H1 (cell line): Measurements from ENCODE around the gene SAMMSON. TPM values are rescaled to one million over a fixed set of nuclear protein-coding genes. Genes with fewer than 3 reads are reported as not detected.

Experiments used
- CTCF ChIA-PET: fragments of 300-600 bp; sonication (Branson Sonifier 250); formaldehyde crosslinking; loops from one replicate; lab custom pipeline; 2021; ENCODE audit not compliant: partially characterized antibody; lab: Charles Lee
- POLR2A ChIA-PET: fragments of 300-600 bp; sonication (Branson Sonifier 250); formaldehyde crosslinking; loops from one replicate; lab custom pipeline; 2021; ENCODE audit warnings: inconsistent platforms; ENCODE audit not compliant: partially characterized antibody; lab: Charles Lee
- DNase-seq, 2 experiments: peaks; one replicate each; pipeline versions ENCODE4 v3.0.0 to v3.0.0-alpha.2; 2010 to 2022; ENCODE audit warnings: low spot score in 2 of 2, low read depth in 1 of 2, mixed read lengths in 1 of 2
- FAIRE-seq: peaks from 2 replicates; lab custom pipeline; 2011; peaks lifted over from hg19 to GRCh38; lab: Jason Lieb, UNC
- H2AFZ ChIP-seq: 2 replicates; pipeline ENCODE4 v1.8.1; 2012; ENCODE audit warnings: low read length, inconsistent platforms
- H2AK5ac ChIP-seq: 2 replicates; pipeline ENCODE4 v1.6.1; 2013; ENCODE audit warnings: low read depth, low read length
- H2BK120ac ChIP-seq: replicated peaks from 2 replicates; pipeline ENCODE3; 2013; ENCODE audit warnings: low read depth, low read length, inconsistent platforms
- H2BK12ac ChIP-seq: 2 replicates; pipeline ENCODE4 v1.6.1; 2013; ENCODE audit warnings: low read depth, low read length
- H2BK15ac ChIP-seq: 2 replicates; pipeline ENCODE4 v1.6.1; 2013; ENCODE audit warnings: low read length
- H2BK20ac ChIP-seq: 2 replicates; pipeline ENCODE4 v1.6.1; 2013; ENCODE audit warnings: low read length
- H2BK5ac ChIP-seq: 2 replicates; pipeline ENCODE4 v1.6.1; 2013; ENCODE audit warnings: low read depth, low read length
- H3K14ac ChIP-seq: 2 replicates; pipeline ENCODE4 v1.6.1; 2013; ENCODE audit warnings: inconsistent platforms; ENCODE audit not compliant: insufficient read length
- H3K18ac ChIP-seq: 2 replicates; pipeline ENCODE4 v1.6.1; 2013; ENCODE audit warnings: low read length; ENCODE audit errors: extremely low read depth
- H3K23ac ChIP-seq: 2 replicates; pipeline ENCODE4 v1.6.1; 2013; ENCODE audit warnings: inconsistent platforms; ENCODE audit not compliant: insufficient read length
- H3K23me2 ChIP-seq: 2 replicates; pipeline ENCODE4 v1.6.1; 2013; ENCODE audit warnings: low read depth, low read length
- H3K27ac ChIP-seq: 2 replicates; pipeline ENCODE4 v1.6.1; 2011; ENCODE audit warnings: low read depth, low read length, inconsistent platforms
- H3K27me3 ChIP-seq, 4 experiments: replicated peaks in 1 of 4; 1 replicate in 1 of 4; 2 replicates in 3 of 4; pipeline versions ENCODE4 v1.6.1 to v1.8.1; 2011 to 2013; ENCODE audit warnings: low read length in 3 of 4, mild to moderate bottlenecking in 3 of 4, inconsistent platforms in 2 of 4, mixed read lengths in 2 of 4, moderate library complexity in 1 of 4; ENCODE audit not compliant: control insufficient read depth in 3 of 4, insufficient read depth in 3 of 4; ENCODE audit errors: extremely low read depth in 1 of 4
- H3K36me3 ChIP-seq, 4 experiments: 2 replicates each; pipeline versions ENCODE4 v1.6.1 to v1.8.1; 2011 to 2013; ENCODE audit warnings: mild to moderate bottlenecking in 4 of 4, low read length in 3 of 4, moderate library complexity in 2 of 4, control low read depth in 1 of 4, inconsistent platforms in 1 of 4; ENCODE audit not compliant: insufficient read depth in 4 of 4, control insufficient read depth in 2 of 4
- H3K4ac ChIP-seq: replicated peaks from 2 replicates; pipeline ENCODE3; 2013; ENCODE audit warnings: low read length, low read depth, mixed read lengths, inconsistent platforms; ENCODE audit not compliant: insufficient read length
- H3K4me1 ChIP-seq, 4 experiments: replicated peaks in 1 of 4; 1 replicate in 1 of 4; 2 replicates in 3 of 4; pipeline versions ENCODE4 v1.6.1 to v1.8.1; 2011 to 2013; ENCODE audit warnings: low read length in 3 of 4, inconsistent platforms in 2 of 4, mixed read lengths in 1 of 4; ENCODE audit not compliant: insufficient read depth in 4 of 4, control insufficient read depth in 3 of 4
- H3K4me2 ChIP-seq, 2 experiments: 2 replicates each; pipeline versions ENCODE4 v1.6.1 to v1.8.1; 2011 to 2013; ENCODE audit warnings: low read depth in 2 of 2, low read length in 2 of 2, control low read depth in 1 of 2, inconsistent platforms in 1 of 2, mild to moderate bottlenecking in 1 of 2; ENCODE audit not compliant: insufficient read depth in 1 of 2
- H3K4me3 ChIP-seq, 4 experiments: fragments of 200-600, 300-600 bp in 1 of 4; sonication (generic), shearing (Covaris generic), sonication (Bioruptor Twin) in 1 of 4; 2 replicates each; pipeline versions ENCODE4 v1.5.1 to v1.8.1; 2011 to 2016; ENCODE audit warnings: low read length in 4 of 4, low read depth in 3 of 4, control low read depth in 2 of 4, inconsistent platforms in 2 of 4, mild to moderate bottlenecking in 2 of 4, mixed read lengths in 1 of 4, moderate library complexity in 1 of 4; ENCODE audit not compliant: insufficient read depth in 2 of 4; ENCODE audit errors: extremely low read depth in 1 of 4
- H3K56ac ChIP-seq: replicated peaks from 2 replicates; pipeline ENCODE3; 2013; ENCODE audit warnings: low read depth, mild to moderate bottlenecking, mixed read lengths, low read length, inconsistent platforms; ENCODE audit not compliant: insufficient read length
- H3K79me1 ChIP-seq: 2 replicates; pipeline ENCODE4 v1.6.1; 2013; ENCODE audit warnings: low read depth, low read length, control low read depth
- H3K79me2 ChIP-seq, 2 experiments: 2 replicates each; pipeline versions ENCODE4 v1.6.1 to v1.8.1; 2012 to 2013; ENCODE audit warnings: low read length in 2 of 2, mild to moderate bottlenecking in 2 of 2, inconsistent platforms in 1 of 2; ENCODE audit not compliant: insufficient read depth in 2 of 2, control insufficient read depth in 1 of 2
- H3K9ac ChIP-seq, 4 experiments: replicated peaks in 1 of 4; 1 replicate in 1 of 4; 2 replicates in 3 of 4; pipeline versions ENCODE4 v1.6.1 to v1.8.1; 2011 to 2013; ENCODE audit warnings: low read depth in 3 of 4, low read length in 3 of 4, control low read depth in 2 of 4, mild to moderate bottlenecking in 2 of 4, moderate library complexity in 2 of 4, inconsistent platforms in 1 of 4; ENCODE audit errors: extremely low read depth in 1 of 4
- H3K9me3 ChIP-seq, 2 experiments: 2 replicates each; pipeline versions ENCODE4 v1.6.1 to v1.8.1; 2012 to 2013; ENCODE audit warnings: mild to moderate bottlenecking in 2 of 2, moderate library complexity in 2 of 2, control low read depth in 1 of 2, inconsistent platforms in 1 of 2, low read depth in 1 of 2, low read length in 1 of 2, mixed read lengths in 1 of 2; ENCODE audit not compliant: insufficient read depth in 2 of 2
- H4K20me1 ChIP-seq, 2 experiments: replicated peaks in 1 of 2; 2 replicates each; pipeline versions ENCODE3 to v1.8.1; 2011 to 2013; ENCODE audit warnings: inconsistent platforms in 2 of 2, low read length in 2 of 2, mild to moderate bottlenecking in 1 of 2; ENCODE audit not compliant: insufficient read depth in 2 of 2, control insufficient read depth in 1 of 2
- H4K5ac ChIP-seq: 2 replicates; pipeline ENCODE4 v1.6.1; 2013; ENCODE audit warnings: low read length, low read depth, mixed read lengths, inconsistent platforms; ENCODE audit not compliant: insufficient read length
- H4K8ac ChIP-seq: 2 replicates; pipeline ENCODE4 v1.8.0; 2013; ENCODE audit warnings: mild to moderate bottlenecking, moderate library complexity, low read length, inconsistent platforms; ENCODE audit not compliant: insufficient read depth; ENCODE audit errors: extremely low read depth
- H4K91ac ChIP-seq: replicated peaks from 2 replicates; pipeline ENCODE3; 2013; ENCODE audit warnings: low read length, mixed read lengths, inconsistent platforms; ENCODE audit not compliant: insufficient read length
- BCL11A ChIP-seq, 2 experiments: IDR thresholded peaks; one replicate each; pipeline ENCODE4 v1.6.1; 2011; ENCODE audit warnings: low read depth in 2 of 2, low read length in 2 of 2, mild to moderate bottlenecking in 2 of 2
- BRCA1 ChIP-seq: IDR thresholded peaks from 2 replicates; pipeline ENCODE4 v1.6.1; 2012; ENCODE audit warnings: low read depth, low read length, improper control_type of control experiment
- CHD2 ChIP-seq: IDR thresholded peaks from 2 replicates; pipeline ENCODE4 v1.6.1; 2012; ENCODE audit warnings: low read length, improper control_type of control experiment
- CREB1 ChIP-seq: IDR thresholded peaks from 2 replicates; pipeline ENCODE4 v1.6.1; 2012; ENCODE audit warnings: inconsistent platforms
- EGR1 ChIP-seq: IDR thresholded peaks from 2 replicates; pipeline ENCODE4 v1.6.1; 2011; ENCODE audit warnings: low read depth, low read length, borderline replicate concordance
- HDAC6 ChIP-seq: IDR thresholded peaks from one replicate; pipeline ENCODE4 v1.7.1; 2012; ENCODE audit warnings: low read depth, mild to moderate bottlenecking, inconsistent platforms, low read length, moderate library complexity
- POLR2AphosphoS5 ChIP-seq: IDR thresholded peaks from 2 replicates; pipeline ENCODE4 v1.6.1; 2011; ENCODE audit warnings: low read depth, low read length
- RAD21 ChIP-seq, 2 experiments: IDR thresholded peaks in 1 of 2; conservative IDR thresholded peaks in 1 of 2; 2 replicates each; pipeline ENCODE4 v1.6.1; 2011; ENCODE audit warnings: low read depth in 2 of 2, low read length in 2 of 2, improper control_type of control experiment in 1 of 2, inconsistent platforms in 1 of 2, mild to moderate bottlenecking in 1 of 2, moderate library complexity in 1 of 2
- RFX5 ChIP-seq: IDR thresholded peaks from 2 replicates; pipeline ENCODE4 v1.6.1; 2011; ENCODE audit warnings: low read depth, low read length, improper control_type of control experiment, borderline replicate concordance
- YY1 ChIP-seq: IDR thresholded peaks from 2 replicates; pipeline ENCODE4 v1.6.1; 2011; ENCODE audit warnings: low read depth, mild to moderate bottlenecking, low read length
- WGBS, 2 experiments: shearing (Covaris generic) in 1 of 2; methylation state at CpG; one replicate each; pipeline versions ENCODE4 v1.1.6 to v1.1.7; 2013 to 2015; ENCODE audit warnings: low lambda C conversion rate in 2 of 2, mixed read lengths in 2 of 2, inconsistent platforms in 1 of 2, low coverage in 1 of 2, missing lambda C conversion rate in 1 of 2; ENCODE audit not compliant: insufficient replicate concordance in 2 of 2, insufficient coverage in 1 of 2, insufficient read length in 1 of 2; ENCODE audit errors: extremely low coverage in 1 of 2, missing lambda C conversion rate in 1 of 2; 5-methylcytosine and 5-hydroxymethylcytosine counted together
- polyA plus RNA-seq, 7 experiments: library from polyadenylated mRNA; depleted of rRNA in 3 of 7; stranded (reverse) in 5 of 7; unstranded in 2 of 7; fragments of >200 nt in 5 of 7; fragments of 200-250 nt in 2 of 7; gene quantifications; 1 replicate in 5 of 7; 2 replicates in 1 of 7; 4 replicates in 1 of 7; pipeline versions ENCODE4 v1.2.1 to v1.2.3, GENCODE V29; 2011 to 2013; ENCODE audit warnings: missing spikeins in 2 of 7, mixed read lengths in 2 of 7
- total RNA-seq: library from RNA; stranded (reverse); fragmentation: NEBNext Ultra II Directional; extraction: Animal tissue kit (Norgen Biotek cat#: 25700); gene quantifications from 2 replicates; pipeline ENCODE4 v1.2.1, GENCODE V29; 2021
- TF ChIP-seq, protein P1 (sequence below), 3 experiments: IDR thresholded peaks; 1 replicate in 2 of 3; 2 replicates in 1 of 3; pipeline versions ENCODE4 v1.5.1 to v1.6.1; 2011; ENCODE audit warnings: low read length in 3 of 3, mild to moderate bottlenecking in 3 of 3, inconsistent platforms in 2 of 3, low read depth in 1 of 3, moderate library complexity in 1 of 3; ENCODE audit not compliant: insufficient read depth in 1 of 3; ENCODE audit errors: control extremely low read depth in 1 of 3
- TF ChIP-seq, protein P2 (sequence below): IDR thresholded peaks from 2 replicates; pipeline ENCODE4 v1.6.1; 2011; ENCODE audit warnings: low read depth, mild to moderate bottlenecking, low read length; ENCODE audit not compliant: insufficient read depth

The SAMMSON gene
- total and polyA plus RNA-seq, 2 of the 8 experiments (the other 6 are each of a cell fraction or from before 2014, with no cell fraction given): not detected

DNA sequence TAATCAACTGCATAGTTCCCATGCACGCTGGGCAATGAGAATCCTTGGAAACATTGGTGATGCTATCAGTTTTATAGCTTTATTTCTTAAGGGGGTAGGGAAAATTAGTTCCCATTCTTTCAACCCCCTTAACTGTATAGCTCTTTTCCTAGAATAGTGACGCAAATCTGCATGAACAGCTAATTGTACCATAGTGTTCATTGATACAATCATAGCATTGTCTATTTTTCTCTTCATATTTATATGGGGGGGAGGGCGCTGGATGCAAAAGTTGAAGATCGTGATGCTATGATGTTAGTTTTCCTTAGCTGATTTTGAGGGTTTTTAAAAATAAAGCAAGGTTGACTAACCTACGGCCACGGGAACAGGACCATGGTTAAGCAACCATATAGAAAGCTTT is 32.4 kb upstream of the SAMMSON start:
- no peaks in the 10 kb centered on the region for H3K36me3 ChIP-seq
- H3K56ac ChIP-seq: no peak overlapping the region
- no peak overlapping the region for H3K23ac ChIP-seq
- no peak overlapping the region for H3K4me3 ChIP-seq
- H3K23me2 ChIP-seq: no peaks in the 10 kb centered on the region
- H3K79me2 ChIP-seq: no peaks in the 10 kb centered on the region
- H2BK12ac ChIP-seq: no peak overlapping the region
- no peak overlapping the region for H2AK5ac ChIP-seq
- H3K27me3 ChIP-seq: no peaks in the 10 kb centered on the region
- 81% methylated on average over 6 of the region's 6 CpGs; no CpG with 5 or more reads in 1 of the 2 experiments for WGBS, 2 experiments
- no peak overlapping the region for H4K91ac ChIP-seq
- H3K79me1 ChIP-seq: no peaks in the 10 kb centered on the region
- H3K18ac ChIP-seq: no peak overlapping the region
- H2AFZ ChIP-seq: no peak overlapping the region
- no peak overlapping the region for H3K14ac ChIP-seq
- no peak overlapping the region for H2BK20ac ChIP-seq
- no peak for TF ChIP-seq BRCA1
- TF ChIP-seq, protein P1, sequence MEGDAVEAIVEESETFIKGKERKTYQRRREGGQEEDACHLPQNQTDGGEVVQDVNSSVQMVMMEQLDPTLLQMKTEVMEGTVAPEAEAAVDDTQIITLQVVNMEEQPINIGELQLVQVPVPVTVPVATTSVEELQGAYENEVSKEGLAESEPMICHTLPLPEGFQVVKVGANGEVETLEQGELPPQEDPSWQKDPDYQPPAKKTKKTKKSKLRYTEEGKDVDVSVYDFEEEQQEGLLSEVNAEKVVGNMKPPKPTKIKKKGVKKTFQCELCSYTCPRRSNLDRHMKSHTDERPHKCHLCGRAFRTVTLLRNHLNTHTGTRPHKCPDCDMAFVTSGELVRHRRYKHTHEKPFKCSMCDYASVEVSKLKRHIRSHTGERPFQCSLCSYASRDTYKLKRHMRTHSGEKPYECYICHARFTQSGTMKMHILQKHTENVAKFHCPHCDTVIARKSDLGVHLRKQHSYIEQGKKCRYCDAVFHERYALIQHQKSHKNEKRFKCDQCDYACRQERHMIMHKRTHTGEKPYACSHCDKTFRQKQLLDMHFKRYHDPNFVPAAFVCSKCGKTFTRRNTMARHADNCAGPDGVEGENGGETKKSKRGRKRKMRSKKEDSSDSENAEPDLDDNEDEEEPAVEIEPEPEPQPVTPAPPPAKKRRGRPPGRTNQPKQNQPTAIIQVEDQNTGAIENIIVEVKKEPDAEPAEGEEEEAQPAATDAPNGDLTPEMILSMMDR (IDR thresholded peaks at IDR 0.05; ENCODE audit: control extremely low read depth in 1 of 3, insufficient read depth in 1 of 3, low read depth in 1 of 3, low read length in 3 of 3): no peak
- TF ChIP-seq EGR1: no peak
- no peak for TF ChIP-seq CHD2
- no peak for TF ChIP-seq RAD21 (IDR thresholded peaks at IDR 0.05 in 1 of 2, conservative IDR thresholded peaks at IDR 0.05 in 1 of 2; ENCODE audit: low read depth in 2 of 2, low read length in 2 of 2)
- TF ChIP-seq, protein P2, sequence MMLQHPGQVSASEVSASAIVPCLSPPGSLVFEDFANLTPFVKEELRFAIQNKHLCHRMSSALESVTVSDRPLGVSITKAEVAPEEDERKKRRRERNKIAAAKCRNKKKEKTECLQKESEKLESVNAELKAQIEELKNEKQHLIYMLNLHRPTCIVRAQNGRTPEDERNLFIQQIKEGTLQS: no peak
- TF ChIP-seq BCL11A (IDR thresholded peaks at IDR 0.05; ENCODE audit: low read depth in 2 of 2, low read length in 2 of 2): no peak
- no peak for TF ChIP-seq YY1
- no peak for TF ChIP-seq RFX5
- TF ChIP-seq POLR2AphosphoS5: no peak
- TF ChIP-seq CREB1: no peak
- no peak for TF ChIP-seq HDAC6
- no peak overlapping the region for H3K4me2 ChIP-seq
- H3K9me3 ChIP-seq: no peaks in the 10 kb centered on the region
- DNase-seq: no peak
- no peak overlapping the region for H2BK120ac ChIP-seq
- H3K4me1 ChIP-seq: no peaks in the 10 kb centered on the region
- H3K9ac ChIP-seq: peak overlapping the region in 1 of 4 experiments; percentile 8; a peak in 1 of 7 replicates
- no peak overlapping the region for H2BK5ac ChIP-seq
- ChIA-PET POLR2A (no interaction called here), CTCF (no interaction called here)
- H4K8ac ChIP-seq: no peak overlapping the region
- no peaks in the 10 kb centered on the region for H4K20me1 ChIP-seq
- H3K27ac ChIP-seq: no peak overlapping the region
- no peak for FAIRE-seq
- H2BK15ac ChIP-seq: no peak overlapping the region
- H4K5ac ChIP-seq: no peak overlapping the region
- no peak overlapping the region for H3K4ac ChIP-seq
